Common myeloid progenitor, CD34-positive (primary cell): ENCODE results near the gene GOLGA2.

Source experiments
- CTCF ChIA-PET: fragments of 350-600 bp; sonication (Branson Sonifier 250); formaldehyde crosslinking; loops from one replicate; lab custom pipeline; 2021; ENCODE audit warnings: antibody characterized with exemption; lab: Charles Lee
- POLR2A ChIA-PET: fragments of 350-600 bp; sonication (Branson Sonifier 250); formaldehyde crosslinking; loops from one replicate; lab custom pipeline; 2021; ENCODE audit warnings: antibody characterized with exemption; lab: Charles Lee
- DNase-seq, 3 donors: peaks; one replicate each; pipeline versions ENCODE4 v3.0.0 to v3.0.0-alpha.2; 2013
- H3K27ac ChIP-seq, 2 experiments: 1 replicate in 1 of 2; 2 replicates in 1 of 2; pipeline ENCODE4 v1.7.0; 2013; ENCODE audit warnings: inconsistent platforms in 2 of 2, low read length in 2 of 2, mild to moderate bottlenecking in 2 of 2, low read depth in 1 of 2, moderate library complexity in 1 of 2; ENCODE audit not compliant: severe bottlenecking in 2 of 2, insufficient read depth in 1 of 2, poor library complexity in 1 of 2
- H3K27me3 ChIP-seq, 5 experiments: replicated peaks in 2 of 5; 1 replicate in 3 of 5; 2 replicates in 2 of 5; pipeline versions ENCODE4 v1.6.1 to v1.7.0; 2013; ENCODE audit warnings: low read length in 4 of 5, mild to moderate bottlenecking in 2 of 5, moderate library complexity in 2 of 5, inconsistent platforms in 1 of 5; ENCODE audit not compliant: insufficient read depth in 5 of 5, control insufficient read depth in 4 of 5
- H3K36me3 ChIP-seq, 4 experiments: 1 replicate in 2 of 4; 2 replicates in 2 of 4; pipeline versions ENCODE4 v1.6.1 to v1.7.0; 2013; ENCODE audit warnings: low read length in 3 of 4, control low read depth in 1 of 4, mild to moderate bottlenecking in 1 of 4; ENCODE audit not compliant: control insufficient read depth in 4 of 4, insufficient read depth in 4 of 4
- H3K4me1 ChIP-seq, 4 experiments: 1 replicate in 3 of 4; 2 replicates in 1 of 4; pipeline versions ENCODE4 v1.6.1 to v1.7.1; 2013; ENCODE audit warnings: low read length in 3 of 4, mild to moderate bottlenecking in 3 of 4, control low read depth in 1 of 4, inconsistent platforms in 1 of 4, moderate library complexity in 1 of 4; ENCODE audit not compliant: control insufficient read depth in 4 of 4, insufficient read depth in 4 of 4; ENCODE audit errors: control extremely low read depth in 1 of 4
- H3K4me3 ChIP-seq, 7 experiments: 1 replicate in 4 of 7; 2 replicates in 3 of 7; pipeline versions ENCODE4 v1.5.1 to v1.7.0; 2013; ENCODE audit warnings: mild to moderate bottlenecking in 7 of 7, low read length in 6 of 7, moderate library complexity in 6 of 7, inconsistent platforms in 2 of 7, low read depth in 2 of 7, control low read depth in 1 of 7; ENCODE audit not compliant: insufficient read depth in 4 of 7, control insufficient read depth in 1 of 7; ENCODE audit errors: extremely low read depth in 1 of 7
- H3K9me3 ChIP-seq, 5 experiments: 1 replicate in 4 of 5; 2 replicates in 1 of 5; pipeline versions ENCODE4 v1.6.1 to v1.7.1; 2013; ENCODE audit warnings: low read length in 4 of 5, mild to moderate bottlenecking in 2 of 5, inconsistent platforms in 1 of 5, low read depth in 1 of 5, moderate library complexity in 1 of 5; ENCODE audit not compliant: control insufficient read depth in 4 of 5, insufficient read depth in 2 of 5; ENCODE audit errors: control extremely low read depth in 1 of 5
- WGBS: methylation state at CpG from one replicate; pipeline ENCODE4 v1.1.5; 2013; ENCODE audit not compliant: insufficient coverage; 5-methylcytosine and 5-hydroxymethylcytosine counted together

The GOLGA2 gene

GRCh38 chr9:128321343-128321742 is 45.5 kb upstream of the GOLGA2 start:
- Histone ChIP-seq H3K4me1 (peaks cover 13 to 22% (median 18%) of the 10 kb centered on the region in 4 experiments), H3K27ac (peak overlapping the region in 1 of 2 experiments; percentile 94), H3K4me3 (peak overlapping the region; percentile 82 to 99 (median 90)), H3K36me3 (peaks cover 7 to 39% (median 26%) of the 10 kb centered on the region in 4 experiments), H3K9me3 (no peaks in the 10 kb centered on the region), H3K27me3 (no peaks in the 10 kb centered on the region)
- no peak for DNase-seq
- ChIA-PET POLR2A (interaction anchor here (1.1 kb wide), 1 partner anchor 11 kb away, joined by 3 read pairs; no protein-coding TSS in a partner anchor), CTCF (interaction anchor here (0.6 to 1.8 kb wide), 3 partner anchors 8 to 136 kb away, joined by 3 to 4 read pairs (median 3); no protein-coding TSS in a partner anchor)
- 100% methylated on average over 1 of the region's 7 CpGs for WGBS

- ChIA-PET CTCF (no interaction called here), POLR2A (interaction anchor here (0.6 kb wide), 2 partner anchors 24 to 34 kb away, joined by 3 read pairs; no protein-coding TSS in a partner anchor)
- H3K27ac ChIP-seq: no peak overlapping the region
- no peaks in the 10 kb centered on the region for H3K27me3 ChIP-seq
- peaks cover 7 to 10% (median 9%) of the 10 kb centered on the region in 4 experiments for H3K4me1 ChIP-seq
- no peak overlapping the region for H3K4me3 ChIP-seq
- 89% methylated on average over 1 of the region's 2 CpGs for WGBS
- peaks cover 11 to 46% (median 32%) of the 10 kb centered on the region in 4 experiments for H3K36me3 ChIP-seq
- no peak for DNase-seq
- no peaks in the 10 kb centered on the region for H3K9me3 ChIP-seq
Observed at GRCh38 chr9:128317629-128318028, 41.8 kb upstream of the GOLGA2 start.

- no peaks in the 10 kb centered on the region for H3K9me3 ChIP-seq
- H3K4me3 ChIP-seq: no peak overlapping the region
- H3K4me1 ChIP-seq: peaks cover 3 to 4% (median 3%) of the 10 kb centered on the region in 4 experiments
- H3K27ac ChIP-seq: no peak overlapping the region
- H3K36me3 ChIP-seq: peaks cover 11 to 48% (median 34%) of the 10 kb centered on the region in 4 experiments
- 86% methylated on average over 6 of the region's 9 CpGs for WGBS
- CTCF ChIA-PET: no interaction called here
- no peaks in the 10 kb centered on the region for H3K27me3 ChIP-seq
- POLR2A ChIA-PET: no interaction called here
- no peak for DNase-seq
Observed at GRCh38 chr9:128316421-128316820, 40.6 kb upstream of the GOLGA2 start.

- DNase-seq: no peak
- Histone ChIP-seq H3K4me3 (no peak overlapping the region), H3K27ac (no peak overlapping the region), H3K9me3 (no peaks in the 10 kb centered on the region), H3K27me3 (no peaks in the 10 kb centered on the region), H3K36me3 (peaks cover 14 to 65% (median 49%) of the 10 kb centered on the region in 4 experiments), H3K4me1 (no peaks in the 10 kb centered on the region)
- 89% methylated on average over 3 of the region's 4 CpGs for WGBS
- ChIA-PET POLR2A (no interaction called here), CTCF (no interaction called here)
Observed at GRCh38 chr9:128314697-128315096, 38.9 kb upstream of the GOLGA2 start.

GRCh38 chr9:128310461-128310860 is 34.7 kb upstream of the GOLGA2 start:
- Histone ChIP-seq H3K27me3 (no peaks in the 10 kb centered on the region), H3K27ac (no peak overlapping the region), H3K4me3 (no peak overlapping the region), H3K9me3 (no peaks in the 10 kb centered on the region), H3K36me3 (peaks cover 12 to 53% (median 41%) of the 10 kb centered on the region in 4 experiments), H3K4me1 (no peaks in the 10 kb centered on the region)
- ChIA-PET CTCF (interaction anchor here (1.2 to 2.0 kb wide), 3 partner anchors 10 to 40 kb away, joined by 3 to 5 read pairs (median 3); no protein-coding TSS in a partner anchor), POLR2A (interaction anchor here (0.6 to 0.7 kb wide), 2 partner anchors 11 to 41 kb away, joined by 3 read pairs; no protein-coding TSS in a partner anchor)
- WGBS: 98% methylated on average over 9 of the region's 10 CpGs
- no peak for DNase-seq

- ChIA-PET POLR2A (no interaction called here), CTCF (interaction anchor here (0.5 kb wide), 1 partner anchor 22 kb away, joined by 6 read pairs; no protein-coding TSS in a partner anchor)
- no peaks in the 10 kb centered on the region for H3K27me3 ChIP-seq
- 98% methylated on average over 12 of the region's 16 CpGs for WGBS
- no peaks in the 10 kb centered on the region for H3K9me3 ChIP-seq
- no peak overlapping the region for H3K4me3 ChIP-seq
- H3K4me1 ChIP-seq: no peaks in the 10 kb centered on the region
- DNase-seq: no peak
- peaks cover 12 to 44% (median 35%) of the 10 kb centered on the region in 4 experiments for H3K36me3 ChIP-seq
- H3K27ac ChIP-seq: no peak overlapping the region
Observed at GRCh38 chr9:128309551-128309950, 33.7 kb upstream of the GOLGA2 start.

- no peaks in the 10 kb centered on the region for H3K9me3 ChIP-seq
- no peaks in the 10 kb centered on the region for H3K4me1 ChIP-seq
- H3K27me3 ChIP-seq: no peaks in the 10 kb centered on the region
- no peak overlapping the region for H3K27ac ChIP-seq
- CTCF ChIA-PET: interaction anchor here (1.1 to 1.6 kb wide), 2 partner anchors 9 to 15 kb away, joined by 4 read pairs; no protein-coding TSS in a partner anchor
- no peak overlapping the region for H3K4me3 ChIP-seq
- peaks cover 6 to 17% (median 13%) of the 10 kb centered on the region in 4 experiments for H3K36me3 ChIP-seq
- DNase-seq: no peak
- POLR2A ChIA-PET: interaction anchor here (0.7 kb wide), 1 partner anchor 783 kb away, joined by 3 read pairs; no protein-coding TSS in a partner anchor
- 100% methylated on average over 3 of the region's 5 CpGs for WGBS
Observed at GRCh38 chr9:128304971-128305288, 29.1 kb upstream of the GOLGA2 start.
